Liver (tissue), 9 donors: ENCODE data around the gene LIMS1. TPM values are rescaled to one million over a fixed set of nuclear protein-coding genes. Genes with fewer than 3 reads are reported as not detected.
"Not testable (repeated sequence)": the region's sequence is repeated elsewhere in the genome, so short reads cannot be mapped to it uniquely, and the experiment has no call there.

ENCODE experiments used
- DNase-seq: peaks from one replicate; pipeline ENCODE4 v3.0.0-alpha.2; 2017; ENCODE audit warnings: low spot score
- H3K27ac ChIP-seq, 2 donors: one replicate each; pipeline ENCODE4 v1.7.0; 2013; ENCODE audit warnings: inconsistent platforms in 2 of 2, low read length in 2 of 2, control low read depth in 1 of 2, low read depth in 1 of 2, mild to moderate bottlenecking in 1 of 2
- H3K27me3 ChIP-seq, 4 donors: one replicate each; pipeline versions ENCODE4 v1.6.1 to v1.7.0; 2013; ENCODE audit warnings: low read length in 3 of 4, inconsistent platforms in 1 of 4, mild to moderate bottlenecking in 1 of 4, moderate library complexity in 1 of 4; ENCODE audit not compliant: control insufficient read depth in 4 of 4, insufficient read depth in 4 of 4
- H3K36me3 ChIP-seq, 4 donors: one replicate each; pipeline versions ENCODE4 v1.6.1 to v1.7.0; 2013; ENCODE audit warnings: low read length in 3 of 4, mild to moderate bottlenecking in 3 of 4, low read depth in 1 of 4, moderate library complexity in 1 of 4; ENCODE audit not compliant: control insufficient read depth in 4 of 4, insufficient read depth in 3 of 4
- H3K4me1 ChIP-seq, 4 donors: one replicate each; pipeline versions ENCODE4 v1.6.1 to v1.7.0; 2013; ENCODE audit warnings: low read length in 3 of 4, mild to moderate bottlenecking in 3 of 4, moderate library complexity in 1 of 4; ENCODE audit not compliant: control insufficient read depth in 4 of 4, insufficient read depth in 4 of 4
- H3K4me3 ChIP-seq, 3 donors: one replicate each; pipeline versions ENCODE4 v1.6.1 to v1.7.0; 2013; ENCODE audit warnings: low read length in 3 of 3, control low read depth in 1 of 3, low read depth in 1 of 3, mild to moderate bottlenecking in 1 of 3
- H3K9ac ChIP-seq, 2 donors: one replicate each; pipeline ENCODE4 v1.7.0; 2013; ENCODE audit warnings: low read length in 2 of 2, mild to moderate bottlenecking in 2 of 2, moderate library complexity in 2 of 2, control low read depth in 1 of 2, low read depth in 1 of 2
- H3K9me3 ChIP-seq, 4 donors: one replicate each; pipeline versions ENCODE4 v1.6.1 to v1.7.0; 2013; ENCODE audit warnings: low read length in 3 of 4; ENCODE audit not compliant: control insufficient read depth in 4 of 4
- ATF3 ChIP-seq: IDR thresholded peaks from 2 replicates; pipeline ENCODE4 v1.6.1; 2016; ENCODE audit warnings: antibody characterized with exemption
- CTCF ChIP-seq: fragments of 150-350 bp; IDR thresholded peaks from 2 replicates; pipeline ENCODE4 v1.5.1; 2017; ENCODE audit warnings: improper control_type of control experiment, low read depth, low read length; ENCODE audit not compliant: missing input control
- EGR1 ChIP-seq, 2 donors: IDR thresholded peaks; 2 replicates each; pipeline ENCODE4 v1.6.1; 2016 to 2018; ENCODE audit warnings: antibody characterized with exemption in 2 of 2, low read depth in 2 of 2
- FOXA1 ChIP-seq: IDR thresholded peaks from 2 replicates; pipeline ENCODE4 v1.6.1; 2016; ENCODE audit warnings: antibody characterized with exemption
- FOXA2 ChIP-seq: IDR thresholded peaks from 2 replicates; pipeline ENCODE4 v1.6.1; 2016; ENCODE audit warnings: antibody characterized with exemption
- GABPA ChIP-seq, 2 donors: IDR thresholded peaks in 1 of 2; conservative IDR thresholded peaks in 1 of 2; 2 replicates each; pipeline ENCODE4 v1.6.1; 2016; ENCODE audit warnings: antibody characterized with exemption in 2 of 2, mild to moderate bottlenecking in 1 of 2, moderate library complexity in 1 of 2
- HNF4A ChIP-seq, 2 donors: conservative IDR thresholded peaks; 2 replicates each; pipeline ENCODE4 v1.6.1; 2016; ENCODE audit warnings: antibody characterized with exemption in 2 of 2, mild to moderate bottlenecking in 2 of 2
- HNF4G ChIP-seq: IDR thresholded peaks from 2 replicates; pipeline ENCODE4 v1.6.1; 2016; ENCODE audit warnings: antibody characterized with exemption
- JUND ChIP-seq, 2 donors: IDR thresholded peaks; 2 replicates each; pipeline ENCODE4 v1.6.1; 2016; ENCODE audit warnings: antibody characterized with exemption in 2 of 2
- NR2F2 ChIP-seq: IDR thresholded peaks from 2 replicates; pipeline ENCODE4 v1.6.1; 2016; ENCODE audit warnings: antibody characterized with exemption
- RAD21 ChIP-seq, 2 donors: IDR thresholded peaks; 2 replicates each; pipeline ENCODE4 v1.6.1; 2016; ENCODE audit warnings: antibody characterized with exemption in 2 of 2, mild to moderate bottlenecking in 2 of 2
- RXRA ChIP-seq, 2 donors: IDR thresholded peaks; 2 replicates each; pipeline ENCODE4 v1.6.1; 2017 to 2018; ENCODE audit warnings: antibody characterized with exemption in 2 of 2, mild to moderate bottlenecking in 1 of 2
- SP1 ChIP-seq: IDR thresholded peaks from 2 replicates; pipeline ENCODE4 v1.6.1; 2018; ENCODE audit warnings: antibody characterized with exemption, mild to moderate bottlenecking
- TAF1 ChIP-seq: conservative IDR thresholded peaks from 2 replicates; pipeline ENCODE4 v1.6.1; 2016; ENCODE audit warnings: antibody characterized with exemption, mild to moderate bottlenecking
- YY1 ChIP-seq: IDR thresholded peaks from 2 replicates; pipeline ENCODE4 v1.6.1; 2016; ENCODE audit warnings: antibody characterized with exemption, mild to moderate bottlenecking
- WGBS: extraction: QIAGEN DNeasy Blood & Tissue Kit; methylation state at CpG from one replicate; pipeline ENCODE4 v1.1.7; 2013; 5-methylcytosine and 5-hydroxymethylcytosine counted together
- polyA plus RNA-seq, 2 donors: library from polyadenylated mRNA; stranded (reverse) in 1 of 2; unstranded in 1 of 2; fragments of 200-250 nt in 1 of 2; fragments of >200 nt in 1 of 2; fragmentation: Nextera tagmentation in 1 of 2; extraction: Ambion mirVana in 1 of 2; gene quantifications; one replicate each; pipeline versions ENCODE4 v1.2.1 to v1.2.3, GENCODE V29; 2013 to 2015
- total RNA-seq, 2 donors: library from RNA; depleted of rRNA; stranded (reverse); fragments of >200 nt; gene quantifications; one replicate each; pipeline ENCODE4 v1.2.3, GENCODE V29; 2014
- TF ChIP-seq, protein P1 (sequence below): IDR thresholded peaks from 2 replicates; pipeline ENCODE4 v1.6.1; 2016; ENCODE audit warnings: antibody characterized with exemption, mild to moderate bottlenecking
- TF ChIP-seq, protein P2 (sequence below): IDR thresholded peaks from 2 replicates; pipeline ENCODE4 v1.6.1; 2016; ENCODE audit warnings: antibody characterized with exemption
- TF ChIP-seq, protein P3 (sequence below): IDR thresholded peaks from 2 replicates; pipeline ENCODE4 v1.6.1; 2016; ENCODE audit warnings: antibody characterized with exemption
- donor health status: healthy.
- donor health status: healthy.
- donor health status: healthy.
- donor health status: healthy.
- donor health status: healthy.

Gene LIMS1
- total and polyA plus RNA-seq, 4 donors = 10.2 to 37.1 (median 22.1) TPM

DNA sequence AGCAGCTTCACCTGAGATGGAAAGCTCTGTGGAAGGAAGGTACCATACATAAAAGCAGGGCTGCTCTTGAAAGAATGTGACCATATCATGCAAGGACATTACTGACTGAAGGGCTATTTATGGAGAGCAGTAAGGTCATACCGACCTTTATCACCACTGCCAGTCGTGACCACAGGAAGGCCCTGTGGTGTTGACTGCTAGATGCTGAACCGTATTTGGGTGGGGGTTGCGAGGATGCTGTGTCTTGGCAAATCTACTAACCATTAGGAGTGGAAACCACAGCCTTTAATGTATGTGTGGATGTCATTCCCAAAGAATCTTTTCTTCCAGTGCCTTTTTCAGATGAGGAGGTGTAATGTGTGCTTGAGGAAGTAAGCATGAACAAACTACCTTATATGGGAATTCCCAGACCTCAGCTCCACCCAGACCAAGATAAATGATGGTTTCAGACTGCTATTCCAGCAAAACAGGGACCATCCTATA lies 60.8 kb downstream of the LIMS1 start:
- peak overlapping the region in 1 of 2 donors; percentile 22 for H3K9ac ChIP-seq
- TF ChIP-seq, protein P1, sequence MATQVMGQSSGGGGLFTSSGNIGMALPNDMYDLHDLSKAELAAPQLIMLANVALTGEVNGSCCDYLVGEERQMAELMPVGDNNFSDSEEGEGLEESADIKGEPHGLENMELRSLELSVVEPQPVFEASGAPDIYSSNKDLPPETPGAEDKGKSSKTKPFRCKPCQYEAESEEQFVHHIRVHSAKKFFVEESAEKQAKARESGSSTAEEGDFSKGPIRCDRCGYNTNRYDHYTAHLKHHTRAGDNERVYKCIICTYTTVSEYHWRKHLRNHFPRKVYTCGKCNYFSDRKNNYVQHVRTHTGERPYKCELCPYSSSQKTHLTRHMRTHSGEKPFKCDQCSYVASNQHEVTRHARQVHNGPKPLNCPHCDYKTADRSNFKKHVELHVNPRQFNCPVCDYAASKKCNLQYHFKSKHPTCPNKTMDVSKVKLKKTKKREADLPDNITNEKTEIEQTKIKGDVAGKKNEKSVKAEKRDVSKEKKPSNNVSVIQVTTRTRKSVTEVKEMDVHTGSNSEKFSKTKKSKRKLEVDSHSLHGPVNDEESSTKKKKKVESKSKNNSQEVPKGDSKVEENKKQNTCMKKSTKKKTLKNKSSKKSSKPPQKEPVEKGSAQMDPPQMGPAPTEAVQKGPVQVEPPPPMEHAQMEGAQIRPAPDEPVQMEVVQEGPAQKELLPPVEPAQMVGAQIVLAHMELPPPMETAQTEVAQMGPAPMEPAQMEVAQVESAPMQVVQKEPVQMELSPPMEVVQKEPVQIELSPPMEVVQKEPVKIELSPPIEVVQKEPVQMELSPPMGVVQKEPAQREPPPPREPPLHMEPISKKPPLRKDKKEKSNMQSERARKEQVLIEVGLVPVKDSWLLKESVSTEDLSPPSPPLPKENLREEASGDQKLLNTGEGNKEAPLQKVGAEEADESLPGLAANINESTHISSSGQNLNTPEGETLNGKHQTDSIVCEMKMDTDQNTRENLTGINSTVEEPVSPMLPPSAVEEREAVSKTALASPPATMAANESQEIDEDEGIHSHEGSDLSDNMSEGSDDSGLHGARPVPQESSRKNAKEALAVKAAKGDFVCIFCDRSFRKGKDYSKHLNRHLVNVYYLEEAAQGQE = no peak
- TF ChIP-seq RAD21 (IDR thresholded peaks at IDR 0.05) = no peak
- TF ChIP-seq YY1 = no peak
- no peak for TF ChIP-seq FOXA1
- TF ChIP-seq HNF4A (conservative IDR thresholded peaks at IDR 0.05) = no peak
- no peak for TF ChIP-seq NR2F2
- no peak for TF ChIP-seq EGR1 (IDR thresholded peaks at IDR 0.05; ENCODE audit: low read depth in 2 of 2)
- TF ChIP-seq FOXA2 = no peak
- TF ChIP-seq TAF1 = no peak
- no peak for TF ChIP-seq HNF4G
- TF ChIP-seq SP1 = no peak
- TF ChIP-seq, protein P2, sequence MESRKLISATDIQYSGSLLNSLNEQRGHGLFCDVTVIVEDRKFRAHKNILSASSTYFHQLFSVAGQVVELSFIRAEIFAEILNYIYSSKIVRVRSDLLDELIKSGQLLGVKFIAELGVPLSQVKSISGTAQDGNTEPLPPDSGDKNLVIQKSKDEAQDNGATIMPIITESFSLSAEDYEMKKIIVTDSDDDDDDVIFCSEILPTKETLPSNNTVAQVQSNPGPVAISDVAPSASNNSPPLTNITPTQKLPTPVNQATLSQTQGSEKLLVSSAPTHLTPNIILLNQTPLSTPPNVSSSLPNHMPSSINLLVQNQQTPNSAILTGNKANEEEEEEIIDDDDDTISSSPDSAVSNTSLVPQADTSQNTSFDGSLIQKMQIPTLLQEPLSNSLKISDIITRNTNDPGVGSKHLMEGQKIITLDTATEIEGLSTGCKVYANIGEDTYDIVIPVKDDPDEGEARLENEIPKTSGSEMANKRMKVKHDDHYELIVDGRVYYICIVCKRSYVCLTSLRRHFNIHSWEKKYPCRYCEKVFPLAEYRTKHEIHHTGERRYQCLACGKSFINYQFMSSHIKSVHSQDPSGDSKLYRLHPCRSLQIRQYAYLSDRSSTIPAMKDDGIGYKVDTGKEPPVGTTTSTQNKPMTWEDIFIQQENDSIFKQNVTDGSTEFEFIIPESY = no peak
- TF ChIP-seq RXRA (IDR thresholded peaks at IDR 0.05) = no peak
- TF ChIP-seq, protein P3, sequence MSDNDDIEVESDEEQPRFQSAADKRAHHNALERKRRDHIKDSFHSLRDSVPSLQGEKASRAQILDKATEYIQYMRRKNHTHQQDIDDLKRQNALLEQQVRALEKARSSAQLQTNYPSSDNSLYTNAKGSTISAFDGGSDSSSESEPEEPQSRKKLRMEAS = no peak
- no peak for TF ChIP-seq ATF3
- no peak for TF ChIP-seq JUND (IDR thresholded peaks at IDR 0.05)
- TF ChIP-seq CTCF = no peak
- TF ChIP-seq GABPA (IDR thresholded peaks at IDR 0.05 in 1 of 2, conservative IDR thresholded peaks at IDR 0.05 in 1 of 2) = no peak
- H3K4me1 ChIP-seq = peaks cover 0 to 4% (median 0%) of the 10 kb centered on the region in 4 donors

GRCh38 chr2:108595771-108596170 lies 61.5 kb downstream of the LIMS1 start:
- not testable (repeated sequence) for H3K4me3 ChIP-seq, DNase-seq, H3K9ac ChIP-seq, H3K27ac ChIP-seq, H3K9me3 ChIP-seq, H3K4me1 ChIP-seq, H3K27me3 ChIP-seq, H3K36me3 ChIP-seq
- 72% methylated on average over 3 of the region's 4 CpGs for WGBS

More for the DNA sequence above, 60.8 kb downstream of the LIMS1 start:
- Histone ChIP-seq H3K9me3 (no peaks in the 10 kb centered on the region), H3K36me3 (no peaks in the 10 kb centered on the region), H3K27ac (peak overlapping the region in 1 of 2 donors; percentile 16), H3K27me3 (no peaks in the 10 kb centered on the region), H3K4me3 (no peak overlapping the region)
- DNase-seq = peak; percentile 48
- WGBS = 67% methylated on average over 4 of the region's 4 CpGs
